B cell (primary cell): Measurements from ENCODE around the gene C2CD4A. TPM values are rescaled to one million over a fixed set of nuclear protein-coding genes. Genes with fewer than 3 reads are reported as not detected.

Experiments used
- ATAC-seq: fragments of 200-7000 bp; cut with Tn5 transposase; one replicate; pipeline ENCODE4 v1.10.0; 2021; ENCODE audit warnings: low read depth, mild to moderate bottlenecking, moderate number of reproducible peaks, moderate library complexity
- CTCF ChIA-PET: fragments of 350-600 bp; sonication (Branson Sonifier 250); formaldehyde crosslinking; loops from one replicate; lab custom pipeline; 2021; ENCODE audit warnings: antibody characterized with exemption, inconsistent platforms; lab: Charles Lee
- POLR2A ChIA-PET: fragments of 350-600 bp; sonication (Branson Sonifier 250); formaldehyde crosslinking; loops from one replicate; lab custom pipeline; 2021; ENCODE audit warnings: antibody characterized with exemption; lab: Charles Lee
- DNase-seq: peaks from one replicate; pipeline ENCODE4 v3.0.0; 2013
- H2AFZ ChIP-seq: 2 replicates; pipeline ENCODE4 v1.6.1; 2012; ENCODE audit warnings: mild to moderate bottlenecking, low read depth, low read length; ENCODE audit not compliant: insufficient read depth, poor library complexity, severe bottlenecking
- H3K27ac ChIP-seq, 2 donors: 1 replicate in 1 of 2; 2 replicates in 1 of 2; pipeline ENCODE4 v1.5.1; 2012 to 2013; ENCODE audit warnings: low read length in 2 of 2, mild to moderate bottlenecking in 2 of 2, moderate library complexity in 1 of 2
- H3K27me3 ChIP-seq, 4 experiments: fragments of 200-600 bp in 1 of 4; sonication (generic) in 1 of 4; replicated peaks in 1 of 4; 1 replicate in 2 of 4; 2 replicates in 2 of 4; pipeline versions ENCODE4 v1.6.1 to v1.7.0; 2013 to 2016; ENCODE audit warnings: low read length in 3 of 4, mild to moderate bottlenecking in 2 of 4, mixed read lengths in 1 of 4, moderate library complexity in 1 of 4; ENCODE audit not compliant: insufficient read depth in 4 of 4, control insufficient read depth in 3 of 4; ENCODE audit errors: control extremely low read depth in 1 of 4
- H3K36me3 ChIP-seq, 2 experiments: replicated peaks in 1 of 2; 1 replicate in 1 of 2; 2 replicates in 1 of 2; pipeline versions ENCODE4 v1.6.1 to v1.7.1; 2013; ENCODE audit warnings: low read length in 1 of 2; ENCODE audit not compliant: insufficient read depth in 2 of 2, control insufficient read depth in 1 of 2; ENCODE audit errors: control extremely low read depth in 1 of 2, extremely low read depth in 1 of 2
- H3K4me1 ChIP-seq, 2 donors: fragments of 200-600 bp in 1 of 2; sonication (generic) in 1 of 2; 1 replicate in 1 of 2; 2 replicates in 1 of 2; pipeline versions ENCODE4 v1.5.1 to v1.6.1; 2013 to 2017; ENCODE audit warnings: low read length in 2 of 2; ENCODE audit not compliant: control insufficient read depth in 2 of 2, insufficient read depth in 2 of 2
- H3K4me2 ChIP-seq: replicated peaks from 2 replicates; pipeline ENCODE3; 2012; ENCODE audit warnings: mild to moderate bottlenecking, low read depth, low read length; ENCODE audit not compliant: poor library complexity, severe bottlenecking
- H3K4me3 ChIP-seq, 5 experiments: fragments of 200-600 bp in 1 of 5; sonication (generic) in 1 of 5; 1 replicate in 3 of 5; 2 replicates in 2 of 5; pipeline versions ENCODE4 v1.5.1 to v1.7.0; 2011 to 2016; ENCODE audit warnings: low read length in 4 of 5, mild to moderate bottlenecking in 4 of 5, low read depth in 2 of 5, control low read depth in 1 of 5, moderate library complexity in 1 of 5; ENCODE audit not compliant: insufficient read depth in 1 of 5; ENCODE audit errors: control extremely low read depth in 1 of 5, extremely low read depth in 1 of 5
- H3K79me2 ChIP-seq: fragments of 200-600 bp; sonication (generic); one replicate; pipeline ENCODE4 v1.6.0; 2016; ENCODE audit warnings: low read length; ENCODE audit not compliant: control insufficient read depth, insufficient read depth
- H3K9ac ChIP-seq: fragments of 200-600 bp; sonication (generic); 2 replicates; pipeline ENCODE4 v1.6.1; 2017; ENCODE audit warnings: mild to moderate bottlenecking, low read length, moderate library complexity
- H3K9me3 ChIP-seq, 3 donors: one replicate each; pipeline versions ENCODE4 v1.6.1 to v1.7.1; 2013; ENCODE audit warnings: low read length in 2 of 3; ENCODE audit not compliant: control insufficient read depth in 2 of 3, insufficient read depth in 1 of 3; ENCODE audit errors: control extremely low read depth in 1 of 3
- H4K20me1 ChIP-seq: 2 replicates; pipeline ENCODE4 v1.6.0; 2012; ENCODE audit warnings: mild to moderate bottlenecking, low read length; ENCODE audit not compliant: insufficient read depth, control insufficient read depth, poor library complexity, severe bottlenecking
- H3K27ac Mint-ChIP-seq: one replicate; pipeline ENCODE4 v1.8.0; 2021; ENCODE audit warnings: mixed read lengths
- H3K27me3 Mint-ChIP-seq: one replicate; pipeline ENCODE4 v1.8.0; 2021; ENCODE audit warnings: mixed read lengths
- H3K4me1 Mint-ChIP-seq: one replicate; pipeline ENCODE4 v1.8.0; 2021; ENCODE audit warnings: mixed read lengths
- H3K4me3 Mint-ChIP-seq: one replicate; pipeline ENCODE4 v1.8.0; 2021; ENCODE audit warnings: mixed read lengths
- H3K9me3 Mint-ChIP-seq: one replicate; pipeline ENCODE4 v1.8.0; 2022; ENCODE audit warnings: mixed read lengths; ENCODE audit not compliant: insufficient read depth
- EZH2 ChIP-seq: IDR thresholded peaks from 2 replicates; pipeline ENCODE4 v1.6.1; 2012; ENCODE audit warnings: borderline replicate concordance, low read depth, mild to moderate bottlenecking, moderate library complexity, low read length; ENCODE audit not compliant: insufficient read depth, poor library complexity, severe bottlenecking
- WGBS: methylation state at CpG from one replicate; pipeline ENCODE4 v1.1.5; 2013; ENCODE audit warnings: missing lambda C conversion rate; ENCODE audit not compliant: insufficient coverage; 5-methylcytosine and 5-hydroxymethylcytosine counted together
- intact Hi-C: fragments of 100-400 bp; cut with micrococcal nuclease; formaldehyde crosslinking; loops from one replicate; pipeline ENCODE4 v1.10.0; 2022
- polyA plus RNA-seq: library from polyadenylated mRNA; depleted of rRNA; stranded (reverse); fragments of >200 nt; gene quantifications from 2 replicates; pipeline ENCODE4 v1.2.3, GENCODE V29; 2012
- total RNA-seq, 2 donors: library from RNA; stranded (reverse); fragments of 120-200 nt in 1 of 2; gene quantifications; 1 replicate in 1 of 2; 2 replicates in 1 of 2; pipeline versions ENCODE4 v1.2.3 to v1.2.4, GENCODE V29; 2013 to 2022
- TF ChIP-seq, protein P1 (sequence below): fragments of 200-600 bp; IDR thresholded peaks from one replicate; pipeline ENCODE4 v1.8.0; 2022; ENCODE audit warnings: antibody characterized with exemption, mild to moderate bottlenecking

Gene C2CD4A
- total and polyA plus RNA-seq, 2 donors (not counting 1 experiment from before 2014, with no cell fraction given) = not detected

- ATAC-seq = no peak
- Histone ChIP-seq H3K4me3 (no peak overlapping the region), H2AFZ (no peak overlapping the region), H3K9ac (no peak overlapping the region), H3K79me2 (no peaks in the 10 kb centered on the region), H3K4me1 (no peaks in the 10 kb centered on the region), H3K36me3 (no peaks in the 10 kb centered on the region), H4K20me1 (no peaks in the 10 kb centered on the region), H3K9me3 (no peaks in the 10 kb centered on the region), H3K27ac (no peak overlapping the region), H3K4me2 (no peak overlapping the region), H3K27me3 (peaks cover 0 to 7% (median 2%) of the 10 kb centered on the region in 4 experiments)
- DNase-seq = no peak
- no peak for TF ChIP-seq EZH2
- peaks cover 24% of the 10 kb centered on the region for H3K27me3 Mint-ChIP-seq
- WGBS = 70% methylated on average over 6 of the region's 7 CpGs
- CTCF ChIA-PET = no interaction called here
- intact Hi-C loops = no loop called here
- no peaks in the 10 kb centered on the region for H3K9me3 Mint-ChIP-seq
- H3K4me1 Mint-ChIP-seq = no peaks in the 10 kb centered on the region
- H3K27ac Mint-ChIP-seq = no peak overlapping the region
- H3K4me3 Mint-ChIP-seq = no peak overlapping the region
- POLR2A ChIA-PET = no interaction called here
Measured at GRCh38 chr15:62099094-62099601, 32.4 kb downstream of the C2CD4A start.

- DNase-seq = no peak
- Mint-ChIP-seq H3K9me3 (no peaks in the 10 kb centered on the region), H3K4me3 (no peak overlapping the region)
Measured at GRCh38 chr15:62103431-62103830, 36.7 kb downstream of the C2CD4A start.

More at GRCh38 chr15:62103431-62103830, 36.7 kb downstream of the C2CD4A start:
- intact Hi-C loops = no loop called here
- no peak overlapping the region for H3K27ac Mint-ChIP-seq
- ChIA-PET CTCF (no interaction called here), POLR2A (no interaction called here)
- Histone ChIP-seq H3K4me1 (no peaks in the 10 kb centered on the region), H3K79me2 (no peaks in the 10 kb centered on the region), H4K20me1 (no peaks in the 10 kb centered on the region), H3K9me3 (no peaks in the 10 kb centered on the region), H3K27me3 (no peaks in the 10 kb centered on the region), H3K9ac (no peak overlapping the region), H3K36me3 (no peaks in the 10 kb centered on the region), H3K27ac (no peak overlapping the region), H3K4me2 (no peak overlapping the region), H3K4me3 (no peak overlapping the region), H2AFZ (no peak overlapping the region)
- ATAC-seq = no peak
- H3K4me1 Mint-ChIP-seq = no peaks in the 10 kb centered on the region
- peaks cover 16% of the 10 kb centered on the region for H3K27me3 Mint-ChIP-seq
- TF ChIP-seq EZH2 = no peak
- TF ChIP-seq, protein P1, sequence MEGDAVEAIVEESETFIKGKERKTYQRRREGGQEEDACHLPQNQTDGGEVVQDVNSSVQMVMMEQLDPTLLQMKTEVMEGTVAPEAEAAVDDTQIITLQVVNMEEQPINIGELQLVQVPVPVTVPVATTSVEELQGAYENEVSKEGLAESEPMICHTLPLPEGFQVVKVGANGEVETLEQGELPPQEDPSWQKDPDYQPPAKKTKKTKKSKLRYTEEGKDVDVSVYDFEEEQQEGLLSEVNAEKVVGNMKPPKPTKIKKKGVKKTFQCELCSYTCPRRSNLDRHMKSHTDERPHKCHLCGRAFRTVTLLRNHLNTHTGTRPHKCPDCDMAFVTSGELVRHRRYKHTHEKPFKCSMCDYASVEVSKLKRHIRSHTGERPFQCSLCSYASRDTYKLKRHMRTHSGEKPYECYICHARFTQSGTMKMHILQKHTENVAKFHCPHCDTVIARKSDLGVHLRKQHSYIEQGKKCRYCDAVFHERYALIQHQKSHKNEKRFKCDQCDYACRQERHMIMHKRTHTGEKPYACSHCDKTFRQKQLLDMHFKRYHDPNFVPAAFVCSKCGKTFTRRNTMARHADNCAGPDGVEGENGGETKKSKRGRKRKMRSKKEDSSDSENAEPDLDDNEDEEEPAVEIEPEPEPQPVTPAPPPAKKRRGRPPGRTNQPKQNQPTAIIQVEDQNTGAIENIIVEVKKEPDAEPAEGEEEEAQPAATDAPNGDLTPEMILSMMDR = no peak
- 96% methylated on average over 7 of the region's 7 CpGs for WGBS
